GM23338 (cell line): Measurements from ENCODE around the gene FILIP1.

Source experiments
- CREB1 ChIP-seq: fragments of 250-450 bp; sonication (Bioruptor Pico); IDR thresholded peaks from 2 replicates; pipeline ENCODE4 v1.5.0; 2020; ENCODE audit warnings: low read depth, mild to moderate bottlenecking, moderate library complexity
- CTCF ChIP-seq, 2 experiments: fragments of 200-600 bp in 1 of 2; sonication (generic) in 1 of 2; conservative IDR thresholded peaks; 2 replicates each; pipeline versions ENCODE4 v1.5.1 to v1.6.1; 2016 to 2017; ENCODE audit warnings: antibody characterized with exemption in 2 of 2, low read depth in 2 of 2, mild to moderate bottlenecking in 2 of 2, moderate library complexity in 1 of 2
- EZH2 ChIP-seq: fragments of 200-600 bp; sonication (generic); IDR thresholded peaks from one replicate; pipeline ENCODE4 v1.8.0; 2017; ENCODE audit warnings: antibody characterized with exemption, mild to moderate bottlenecking, low read depth; ENCODE audit not compliant: unreplicated experiment
- JUNB ChIP-seq: IDR thresholded peaks from one replicate; pipeline ENCODE4 v1.6.1; 2016; ENCODE audit warnings: antibody characterized with exemption; ENCODE audit not compliant: unreplicated experiment
- POLR2AphosphoS5 ChIP-seq: IDR thresholded peaks from 2 replicates; pipeline ENCODE4 v1.6.1; 2016; ENCODE audit warnings: antibody characterized with exemption, low read depth
- REST ChIP-seq: IDR thresholded peaks from one replicate; pipeline ENCODE4 v1.6.1; 2018; ENCODE audit warnings: antibody characterized with exemption; ENCODE audit not compliant: unreplicated experiment
- ZNF331 ChIP-seq: fragments of 250-450 bp; sonication (Bioruptor Pico); IDR thresholded peaks from 2 replicates; pipeline ENCODE4 v1.5.0; 2020; ENCODE audit warnings: low read depth, mild to moderate bottlenecking, moderate library complexity

- TF ChIP-seq POLR2AphosphoS5 (no peak), CTCF (conservative IDR thresholded peaks at IDR 0.05; ENCODE audit: low read depth in 2 of 2) (no peak), JUNB (no peak), EZH2 (no peak), REST (no peak), CREB1 (CRISPR knock-in tag) (no peak), ZNF331 (CRISPR knock-in tag) (no peak)
Observed at GRCh38 chr6:75445738-75446137, 47.9 kb downstream of the FILIP1 start.
